ENCODE data around the gene XDH. TPM values are rescaled to one million over a fixed set of nuclear protein-coding genes. Genes with fewer than 3 reads are reported as not detected.

The XDH gene
- total RNA-seq, 1 experiment from 2014 or later: 0.91 TPM

DNA sequence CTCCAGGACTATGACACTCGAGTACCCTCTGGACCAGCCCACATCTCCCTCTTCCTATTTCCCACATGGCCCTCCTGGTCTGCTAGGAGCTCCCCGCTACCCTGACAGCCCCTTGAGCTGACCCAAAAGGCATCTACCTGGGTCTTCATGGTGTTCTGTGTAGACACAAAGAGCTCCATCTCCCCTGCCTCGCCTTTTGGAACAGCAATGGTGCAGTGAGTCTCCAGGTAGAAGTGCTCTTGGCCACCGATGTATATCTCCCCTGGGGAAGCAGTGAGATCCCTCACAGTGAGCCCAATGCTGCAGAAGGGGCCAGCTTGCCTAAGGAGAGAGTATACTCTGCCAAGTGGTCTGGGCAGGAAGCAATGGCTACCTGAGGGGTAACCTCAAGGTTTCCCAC, 47.8 kb downstream of the XDH start:
- H3K9me3 ChIP-seq (ENCODE audit: low read length): no peaks in the 10 kb centered on the region
- no peaks in the 10 kb centered on the region for H3K4me1 ChIP-seq (ENCODE audit: insufficient read depth, low read length)
- H3K27me3 ChIP-seq (ENCODE audit: low read length): no peaks in the 10 kb centered on the region
- no peak overlapping the region for H3K9ac ChIP-seq (ENCODE audit: low read length)
- no peaks in the 10 kb centered on the region for H3K36me3 ChIP-seq (ENCODE audit: low read depth, low read length)
- no TSS peak for BruUV-seq (replicated peaks)
- H3K79me2 ChIP-seq (ENCODE audit: low read length): no peaks in the 10 kb centered on the region
- no peak overlapping the region for H3K4me3 ChIP-seq (ENCODE audit: low read length)
- no peak overlapping the region for H2AFZ ChIP-seq (ENCODE audit: low read length)
- TF ChIP-seq EZH2 (IDR thresholded peaks at IDR 0.05; ENCODE audit: low read length, unreplicated experiment): no peak
- TF ChIP-seq EZH2phosphoT487 (IDR thresholded peaks at IDR 0.05; ENCODE audit: borderline replicate concordance, low read length): no peak
- TF ChIP-seq, protein P1, sequence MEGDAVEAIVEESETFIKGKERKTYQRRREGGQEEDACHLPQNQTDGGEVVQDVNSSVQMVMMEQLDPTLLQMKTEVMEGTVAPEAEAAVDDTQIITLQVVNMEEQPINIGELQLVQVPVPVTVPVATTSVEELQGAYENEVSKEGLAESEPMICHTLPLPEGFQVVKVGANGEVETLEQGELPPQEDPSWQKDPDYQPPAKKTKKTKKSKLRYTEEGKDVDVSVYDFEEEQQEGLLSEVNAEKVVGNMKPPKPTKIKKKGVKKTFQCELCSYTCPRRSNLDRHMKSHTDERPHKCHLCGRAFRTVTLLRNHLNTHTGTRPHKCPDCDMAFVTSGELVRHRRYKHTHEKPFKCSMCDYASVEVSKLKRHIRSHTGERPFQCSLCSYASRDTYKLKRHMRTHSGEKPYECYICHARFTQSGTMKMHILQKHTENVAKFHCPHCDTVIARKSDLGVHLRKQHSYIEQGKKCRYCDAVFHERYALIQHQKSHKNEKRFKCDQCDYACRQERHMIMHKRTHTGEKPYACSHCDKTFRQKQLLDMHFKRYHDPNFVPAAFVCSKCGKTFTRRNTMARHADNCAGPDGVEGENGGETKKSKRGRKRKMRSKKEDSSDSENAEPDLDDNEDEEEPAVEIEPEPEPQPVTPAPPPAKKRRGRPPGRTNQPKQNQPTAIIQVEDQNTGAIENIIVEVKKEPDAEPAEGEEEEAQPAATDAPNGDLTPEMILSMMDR (conservative IDR thresholded peaks at IDR 0.05; ENCODE audit: low read depth, low read length): no peak
- ChIA-PET POLR2A (ENCODE audit: unreplicated experiment) (no interaction called here), CTCF (no interaction called here)
- no peaks in the 10 kb centered on the region for H3K9me2 ChIP-seq (replicated peaks; ENCODE audit: low read length)
- no peaks in the 10 kb centered on the region for H4K20me1 ChIP-seq (ENCODE audit: low read length)
- ATAC-seq (no peak), DNase-seq (no peak)
- no peak overlapping the region for H3K27ac ChIP-seq (ENCODE audit: low read length)
- no peaks in the 10 kb centered on the region for H3F3A ChIP-seq (ENCODE audit: low read length, unreplicated experiment)
- no peak overlapping the region for H3K4me2 ChIP-seq (ENCODE audit: low read length)
- intact Hi-C loops (cut with micrococcal nuclease): no loop called here

DNA sequence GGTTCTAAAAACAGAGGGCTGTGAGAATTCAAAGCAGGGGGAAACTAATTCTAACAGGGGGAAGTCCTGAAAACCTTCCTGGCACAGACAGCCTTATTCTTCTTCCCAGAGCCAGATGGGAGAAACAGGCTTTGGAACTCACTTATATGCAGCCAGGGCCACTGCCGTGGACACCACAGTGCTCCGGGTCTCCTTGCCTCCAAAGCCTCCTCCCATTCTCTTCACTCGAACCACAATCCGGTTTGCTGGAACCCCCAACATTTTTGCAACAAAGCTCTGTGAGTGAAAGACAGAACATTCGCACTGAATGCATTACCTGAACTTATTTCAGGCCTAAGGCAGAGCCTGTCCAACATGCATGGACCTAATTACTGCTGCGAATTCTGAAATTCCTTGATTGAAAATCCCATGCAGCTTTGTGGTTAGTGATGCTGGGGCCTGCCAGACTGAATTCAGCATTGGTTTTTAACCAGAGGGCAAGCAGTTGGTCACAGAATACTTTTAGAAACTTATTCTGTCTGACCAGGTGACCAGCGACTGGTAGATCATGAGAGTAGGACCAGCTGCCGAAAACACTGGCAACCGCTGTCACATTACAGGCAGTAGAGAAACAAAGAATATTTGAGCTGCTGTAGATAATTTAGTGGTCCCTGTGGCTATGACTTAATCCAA, 48.6 kb downstream of the XDH start:
- POLR2A ChIA-PET (ENCODE audit: unreplicated experiment): no interaction called here
- no TSS peak for BruUV-seq (replicated peaks)
- H3K4me1 ChIP-seq (ENCODE audit: insufficient read depth, low read length): no peaks in the 10 kb centered on the region

DNA sequence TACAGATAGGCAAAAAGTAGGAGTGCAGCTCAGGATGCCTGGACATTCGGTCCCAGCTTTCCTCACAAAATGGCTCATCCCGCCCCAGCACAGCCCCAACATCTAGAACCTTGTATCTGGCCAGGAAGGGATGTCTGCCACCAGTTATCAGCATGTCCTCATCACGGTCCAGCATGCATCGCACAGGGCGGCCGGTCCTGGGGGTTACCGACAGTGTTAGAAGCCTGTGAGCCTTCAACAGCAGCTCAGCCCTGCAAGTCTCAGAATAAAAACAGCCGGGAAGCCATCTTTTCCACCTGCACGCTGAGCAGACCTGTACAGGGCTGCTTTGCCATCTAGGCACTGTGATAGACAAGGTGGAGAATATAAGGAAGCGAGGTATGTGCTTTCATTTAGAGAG, 49.2 kb downstream of the XDH start:
- Histone ChIP-seq H3F3A (ENCODE audit: low read length, unreplicated experiment) (no peaks in the 10 kb centered on the region), H3K36me3 (ENCODE audit: low read depth, low read length) (no peaks in the 10 kb centered on the region)

More for the DNA sequence above, 48.6 kb downstream of the XDH start:
- Histone ChIP-seq H3K9ac (ENCODE audit: low read length) (no peak overlapping the region), H3K4me3 (ENCODE audit: low read length) (no peak overlapping the region), H3K36me3 (ENCODE audit: low read depth, low read length) (no peaks in the 10 kb centered on the region), H4K20me1 (ENCODE audit: low read length) (no peaks in the 10 kb centered on the region), H3K27ac (ENCODE audit: low read length) (no peak overlapping the region), H3K79me2 (ENCODE audit: low read length) (no peaks in the 10 kb centered on the region), H3F3A (ENCODE audit: low read length, unreplicated experiment) (no peaks in the 10 kb centered on the region), H3K9me2 (replicated peaks; ENCODE audit: low read length) (no peaks in the 10 kb centered on the region), H2AFZ (ENCODE audit: low read length) (no peak overlapping the region), H3K27me3 (ENCODE audit: low read length) (no peaks in the 10 kb centered on the region), H3K9me3 (ENCODE audit: low read length) (no peaks in the 10 kb centered on the region), H3K4me2 (ENCODE audit: low read length) (no peak overlapping the region)
- CTCF ChIA-PET: no interaction called here
- intact Hi-C loops (cut with micrococcal nuclease): no loop called here
- DNase-seq (no peak), ATAC-seq (no peak)
- TF ChIP-seq EZH2 (IDR thresholded peaks at IDR 0.05; ENCODE audit: low read length, unreplicated experiment) (no peak), EZH2phosphoT487 (IDR thresholded peaks at IDR 0.05; ENCODE audit: borderline replicate concordance, low read length) (no peak)
- TF ChIP-seq, protein P1 (conservative IDR thresholded peaks at IDR 0.05; ENCODE audit: low read depth, low read length): no peak

More for the DNA sequence above, 49.2 kb downstream of the XDH start:
- POLR2A ChIA-PET (ENCODE audit: unreplicated experiment): no interaction called here
- ATAC-seq (no peak), DNase-seq (no peak)
- Histone ChIP-seq H3K27ac (ENCODE audit: low read length) (no peak overlapping the region), H3K27me3 (ENCODE audit: low read length) (no peaks in the 10 kb centered on the region), H4K20me1 (ENCODE audit: low read length) (no peaks in the 10 kb centered on the region), H2AFZ (ENCODE audit: low read length) (no peak overlapping the region), H3K9me3 (ENCODE audit: low read length) (no peaks in the 10 kb centered on the region), H3K79me2 (ENCODE audit: low read length) (no peaks in the 10 kb centered on the region), H3K9me2 (replicated peaks; ENCODE audit: low read length) (no peaks in the 10 kb centered on the region), H3K4me1 (ENCODE audit: insufficient read depth, low read length) (no peaks in the 10 kb centered on the region), H3K4me3 (ENCODE audit: low read length) (no peak overlapping the region), H3K9ac (ENCODE audit: low read length) (no peak overlapping the region), H3K4me2 (ENCODE audit: low read length) (no peak overlapping the region)
- intact Hi-C loops (cut with micrococcal nuclease): no loop called here
- BruUV-seq (replicated peaks): no TSS peak
- CTCF ChIA-PET: no interaction called here
- TF ChIP-seq EZH2phosphoT487 (IDR thresholded peaks at IDR 0.05; ENCODE audit: borderline replicate concordance, low read length) (no peak), EZH2 (IDR thresholded peaks at IDR 0.05; ENCODE audit: low read length, unreplicated experiment) (no peak)
- TF ChIP-seq, protein P1 (conservative IDR thresholded peaks at IDR 0.05; ENCODE audit: low read depth, low read length): no peak
